IMR-90 (cell line): ENCODE data around the gene NKPD1. TPM values are rescaled to one million over a fixed set of nuclear protein-coding genes. Genes with fewer than 3 reads are reported as not detected.

ENCODE experiments used
- ATAC-seq: fragments of 200-7000 bp; cut with Tn5 transposase; 2 replicates; pipeline ENCODE4 v1.9.1; 2020; ENCODE audit warnings: low read depth, mild to moderate bottlenecking, moderate library complexity
- BruUV-seq: library from RNA; stranded (reverse); fragments of 400-500 nt; replicated peaks from 2 replicates; lab custom pipeline; 2021; lab: Mats Ljungman, UMichigan
- CTCF ChIA-PET: fragments of 300-600 bp; formaldehyde crosslinking; extraction: SDS; loops from one replicate; lab custom pipeline; 2021; ENCODE audit warnings: antibody characterized with exemption; lab: Yijun Ruan, JAX
- POLR2A ChIA-PET: fragments of 300-600 bp; sonication (Branson Sonifier 250); formaldehyde crosslinking; loops from one replicate; lab custom pipeline; 2022; ENCODE audit warnings: antibody characterized with exemption; ENCODE audit not compliant: unreplicated experiment; lab: Charles Lee
- DNase-seq: peaks from one replicate; pipeline ENCODE4 v3.0.0; 2013
- H2AFZ ChIP-seq: replicated peaks from 2 replicates; pipeline ENCODE3; 2013; ENCODE audit warnings: low read length, mild to moderate bottlenecking; ENCODE audit not compliant: poor library complexity
- H2AK5ac ChIP-seq: 2 replicates; pipeline ENCODE4 v1.6.1; 2013; ENCODE audit warnings: low read depth, low read length, inconsistent platforms
- H2AK9ac ChIP-seq: replicated peaks from 2 replicates; pipeline ENCODE3; 2013; ENCODE audit warnings: mild to moderate bottlenecking, low read depth, low read length, moderate library complexity; ENCODE audit not compliant: poor library complexity
- H2BK120ac ChIP-seq: 2 replicates; pipeline ENCODE4 v1.6.1; 2013; ENCODE audit warnings: low read depth, low read length, inconsistent platforms
- H2BK15ac ChIP-seq: 3 replicates; pipeline ENCODE4 v1.6.1; 2013; ENCODE audit warnings: low read depth, low read length, inconsistent platforms
- H2BK20ac ChIP-seq: 2 replicates; pipeline ENCODE4 v1.6.1; 2013; ENCODE audit warnings: low read depth, mild to moderate bottlenecking, inconsistent platforms, low read length, moderate library complexity
- H2BK5ac ChIP-seq: 2 replicates; pipeline ENCODE4 v1.6.1; 2013; ENCODE audit warnings: mild to moderate bottlenecking, low read depth, low read length, inconsistent platforms; ENCODE audit not compliant: poor library complexity, severe bottlenecking
- H3K14ac ChIP-seq: replicated peaks from 2 replicates; pipeline ENCODE4 v1.6.1; 2013; ENCODE audit warnings: low read depth, low read length, inconsistent platforms
- H3K18ac ChIP-seq: 2 replicates; pipeline ENCODE4 v1.6.1; 2013; ENCODE audit warnings: low read depth, low read length, control low read depth
- H3K23ac ChIP-seq: 2 replicates; pipeline ENCODE4 v1.6.1; 2013; ENCODE audit warnings: low read depth, low read length, inconsistent platforms
- H3K27ac ChIP-seq: 2 replicates; pipeline ENCODE4 v1.5.1; 2013; ENCODE audit warnings: mild to moderate bottlenecking, control low read depth, low read length; ENCODE audit not compliant: insufficient read depth
- H3K27me3 ChIP-seq: 2 replicates; pipeline ENCODE4 v1.6.1; 2013; ENCODE audit warnings: low read length; ENCODE audit not compliant: control insufficient read depth, insufficient read depth
- H3K36me3 ChIP-seq: 2 replicates; pipeline ENCODE4 v1.6.1; 2013; ENCODE audit warnings: low read length, mixed read lengths; ENCODE audit not compliant: control insufficient read depth, insufficient read depth
- H3K4ac ChIP-seq: 2 replicates; pipeline ENCODE4 v1.6.1; 2013; ENCODE audit warnings: low read depth, low read length, inconsistent platforms
- H3K4me1 ChIP-seq: 2 replicates; pipeline ENCODE4 v1.6.1; 2013; ENCODE audit warnings: low read length, mixed read lengths; ENCODE audit not compliant: control insufficient read depth, insufficient read depth
- H3K4me2 ChIP-seq: 2 replicates; pipeline ENCODE4 v1.6.1; 2013; ENCODE audit warnings: low read depth, mild to moderate bottlenecking, control low read depth, low read length, moderate library complexity
- H3K4me3 ChIP-seq: 2 replicates; pipeline ENCODE4 v1.5.1; 2013; ENCODE audit warnings: low read depth, mild to moderate bottlenecking, control low read depth, low read length, moderate library complexity; ENCODE audit not compliant: insufficient read depth
- H3K56ac ChIP-seq: 2 replicates; pipeline ENCODE4 v1.6.1; 2013; ENCODE audit warnings: low read length, inconsistent platforms; ENCODE audit not compliant: insufficient read depth; ENCODE audit errors: extremely low read depth
- H3K79me1 ChIP-seq, 2 experiments: 2 replicates each; pipeline ENCODE4 v1.6.1; 2013; ENCODE audit warnings: low read length in 2 of 2, inconsistent platforms in 1 of 2, low read depth in 1 of 2
- H3K9ac ChIP-seq: 2 replicates; pipeline ENCODE4 v1.6.1; 2013; ENCODE audit warnings: low read depth, low read length, control low read depth
- H3K9me1 ChIP-seq: 2 replicates; pipeline ENCODE4 v1.6.1; 2013; ENCODE audit warnings: low read length, inconsistent platforms; ENCODE audit not compliant: insufficient read depth
- H3K9me3 ChIP-seq: 2 replicates; pipeline ENCODE4 v1.6.1; 2013; ENCODE audit warnings: low read length; ENCODE audit not compliant: control insufficient read depth, insufficient read depth
- H4K20me1 ChIP-seq: 2 replicates; pipeline ENCODE4 v1.6.1; 2013; ENCODE audit warnings: low read length, inconsistent platforms; ENCODE audit not compliant: insufficient read depth
- H4K5ac ChIP-seq: 2 replicates; pipeline ENCODE4 v1.6.1; 2013; ENCODE audit warnings: mild to moderate bottlenecking, low read depth, low read length, control low read depth
- H4K8ac ChIP-seq, 2 experiments: 2 replicates each; pipeline ENCODE4 v1.6.1; 2013; ENCODE audit warnings: low read depth in 2 of 2, low read length in 2 of 2, control low read depth in 1 of 2, inconsistent platforms in 1 of 2
- H4K91ac ChIP-seq: 2 replicates; pipeline ENCODE4 v1.6.1; 2013; ENCODE audit warnings: low read depth, low read length, inconsistent platforms; ENCODE audit not compliant: insufficient read depth
- CHD1 ChIP-seq: IDR thresholded peaks from 2 replicates; pipeline ENCODE4 v1.6.1; 2012; ENCODE audit warnings: low read depth, low read length, improper control_type of control experiment
- FOS ChIP-seq: fragments of 150-350 bp; IDR thresholded peaks from 2 replicates; pipeline ENCODE4 v1.6.1; 2016; ENCODE audit warnings: low read depth, low read length
- MAZ ChIP-seq: IDR thresholded peaks from 2 replicates; pipeline ENCODE4 v1.6.1; 2012; ENCODE audit warnings: low read depth, mild to moderate bottlenecking, low read length, improper control_type of control experiment, moderate library complexity, borderline replicate concordance
- RFX5 ChIP-seq: IDR thresholded peaks from 2 replicates; pipeline ENCODE4 v1.8.0; 2012; ENCODE audit warnings: low read depth, mild to moderate bottlenecking, low read length, moderate library complexity
- WGBS, 2 experiments: methylation state at CpG; one replicate each; pipeline versions ENCODE4 v1.1.5 to v1.1.7; 2013; ENCODE audit warnings: missing lambda C conversion rate in 2 of 2; ENCODE audit not compliant: insufficient read length in 1 of 2; ENCODE audit errors: extremely low coverage in 2 of 2; 5-methylcytosine and 5-hydroxymethylcytosine counted together
- dilution Hi-C: fragments of 300-500 bp; cut with HindIII; formaldehyde crosslinking; loops from one replicate; pipeline ENCODE4 v1.14.3; 2018; ENCODE audit warnings: low sequenced_read_pairs; ENCODE audit not compliant: unreplicated experiment
- in situ Hi-C: fragments of 300-500 bp; cut with MboI; formaldehyde crosslinking; loops from 3 replicates; pipeline ENCODE4 v1.14.3; 2019; ENCODE audit warnings: low sequenced_read_pairs, inconsistent platforms, mixed read lengths
- intact Hi-C: fragments of 100-400 bp; cut with micrococcal nuclease; formaldehyde crosslinking; loops from 2 replicates; pipeline ENCODE4 v1.10.0; 2022
- polyA plus RNA-seq, 3 experiments: library from polyadenylated mRNA; depleted of rRNA; stranded (reverse); fragments of >200 nt; gene quantifications; 2 replicates each; pipeline ENCODE4 v1.2.3, GENCODE V29; 2012; ENCODE audit warnings: low replicate concordance in 1 of 3
- total RNA-seq: library from RNA; depleted of rRNA; stranded (reverse); fragments of >200 nt; gene quantifications from 2 replicates; pipeline ENCODE4 v1.2.3, GENCODE V29; 2012
- TF ChIP-seq, protein P1 (sequence below): fragments of 150-350 bp; IDR thresholded peaks from 2 replicates; pipeline ENCODE4 v1.6.1; 2017; ENCODE audit warnings: mild to moderate bottlenecking, antibody characterized with exemption, low read length, low read depth

NKPD1 gene
- total and polyA plus RNA-seq, 2 of the 4 experiments (the other 2 are of a cell fraction): under 0.01 to 0.09 TPM

DNA sequence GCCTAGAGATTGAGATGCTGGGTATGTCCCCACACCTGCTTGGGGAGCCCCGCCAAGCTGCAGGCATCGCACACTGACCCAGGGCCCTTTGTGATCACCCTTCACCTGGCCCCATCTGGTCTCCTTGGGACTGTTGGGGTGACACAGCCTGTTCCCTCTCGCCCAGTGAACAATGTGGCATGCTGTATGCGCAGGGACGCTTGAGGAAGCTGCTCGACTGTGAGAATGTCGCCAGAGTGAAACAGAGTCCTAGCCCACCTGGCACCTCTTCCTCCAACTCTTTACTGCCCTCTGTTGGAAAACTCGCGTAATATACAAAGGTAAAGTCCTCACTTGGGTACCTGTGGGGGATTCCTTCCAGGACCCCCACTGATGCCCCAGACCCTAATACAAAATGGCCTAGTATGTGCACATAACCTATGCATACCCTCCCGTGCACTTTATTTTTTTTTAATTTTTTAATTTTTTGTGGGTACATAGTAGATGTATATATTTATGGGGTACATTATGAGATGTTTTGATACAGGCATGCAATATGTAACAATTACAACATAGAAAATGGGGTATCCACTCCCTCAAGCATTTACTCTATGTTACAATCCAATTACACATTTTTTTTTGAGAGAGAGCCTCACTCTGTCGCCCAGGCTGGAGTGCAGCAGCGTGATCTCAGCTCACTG lies 26.8 kb upstream of the NKPD1 start (continued):
- TF ChIP-seq CHD1: no peak

DNA sequence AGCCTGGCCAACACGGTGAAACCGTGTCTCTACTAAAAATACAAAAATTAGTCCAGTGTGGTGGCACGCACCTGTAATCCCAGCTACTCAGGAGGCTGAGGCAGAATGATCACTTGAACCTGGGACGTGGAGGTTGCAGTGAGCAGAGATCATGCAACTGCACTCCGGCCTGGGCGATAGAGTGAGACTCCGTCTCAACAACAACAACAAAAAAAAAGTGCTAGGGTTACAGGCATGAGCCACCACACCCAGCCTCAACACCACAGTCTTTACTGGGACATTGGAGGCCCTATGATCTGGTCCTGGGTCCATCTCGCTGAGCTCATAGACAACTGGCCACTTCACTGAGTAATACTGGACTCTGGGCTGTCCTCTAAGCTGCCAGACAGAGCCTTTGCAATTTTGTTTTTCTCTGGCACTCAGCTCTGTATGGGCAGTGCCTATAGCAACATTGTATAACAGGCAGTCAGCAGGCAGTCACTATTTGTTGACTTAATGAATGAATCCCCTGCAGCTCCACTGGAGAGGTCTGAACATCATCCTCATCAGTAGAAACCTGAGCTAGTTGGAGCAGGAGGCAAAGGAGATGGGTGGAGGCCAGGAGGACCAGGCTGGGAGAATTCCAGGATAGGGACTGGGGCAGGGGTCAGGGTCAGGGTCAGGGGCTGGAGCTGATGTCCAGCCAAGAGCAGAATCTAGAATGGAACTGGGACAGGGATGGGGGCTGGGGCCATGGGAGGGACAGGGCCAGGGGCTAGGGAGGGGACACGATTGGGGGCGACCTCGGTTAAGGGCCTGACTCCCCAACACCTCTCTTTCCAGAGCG lies 25.9 kb upstream of the NKPD1 start:
- no peak overlapping the region for H2AK5ac ChIP-seq
- H2BK5ac ChIP-seq: no peak overlapping the region
- H3K4ac ChIP-seq: no peak overlapping the region
- H3K9ac ChIP-seq: no peak overlapping the region
- H3K23ac ChIP-seq: no peak overlapping the region
- no peak overlapping the region for H3K4me3 ChIP-seq
- H3K27me3 ChIP-seq: no peaks in the 10 kb centered on the region
- H2AFZ ChIP-seq: no peak overlapping the region
- dilution Hi-C loops (no loop called here), intact Hi-C loops (no loop called here), in situ Hi-C loops (no loop called here)
- no peak overlapping the region for H2AK9ac ChIP-seq
- H3K4me2 ChIP-seq: no peak overlapping the region
- no peak overlapping the region for H4K91ac ChIP-seq
- peak; percentile 62 for DNase-seq
- CTCF ChIA-PET: interaction anchor here (0.8 to 1.2 kb wide), 2 partner anchors 13 to 45 kb away, joined by 3 to 4 read pairs; no protein-coding TSS in a partner anchor
- H3K27ac ChIP-seq: no peak overlapping the region
- no peak overlapping the region for H2BK20ac ChIP-seq
- WGBS, 2 experiments: 91% methylated on average over 7 of the region's 12 CpGs; no CpG with 5 or more reads in 1 of the 2 experiments
- H3K4me1 ChIP-seq: no peaks in the 10 kb centered on the region
- H4K8ac ChIP-seq: no peak overlapping the region
- H3K14ac ChIP-seq: no peak overlapping the region
- peaks cover 4% of the 10 kb centered on the region; the same call in 1 of the 2 replicates for H4K20me1 ChIP-seq
- H3K9me1 ChIP-seq: no peaks in the 10 kb centered on the region
- no peak overlapping the region for H4K5ac ChIP-seq
- H3K9me3 ChIP-seq: no peaks in the 10 kb centered on the region; the same call in 1 of the 2 replicates
- no peaks in the 10 kb centered on the region for H3K36me3 ChIP-seq
- no TSS peak for BruUV-seq
- H2BK15ac ChIP-seq: no peak overlapping the region
- peak; percentile 72 for ATAC-seq
- no peak for TF ChIP-seq CHD1
- TF ChIP-seq MAZ: no peak
- no peak for TF ChIP-seq FOS
- no peak for TF ChIP-seq RFX5
- TF ChIP-seq, protein P1, sequence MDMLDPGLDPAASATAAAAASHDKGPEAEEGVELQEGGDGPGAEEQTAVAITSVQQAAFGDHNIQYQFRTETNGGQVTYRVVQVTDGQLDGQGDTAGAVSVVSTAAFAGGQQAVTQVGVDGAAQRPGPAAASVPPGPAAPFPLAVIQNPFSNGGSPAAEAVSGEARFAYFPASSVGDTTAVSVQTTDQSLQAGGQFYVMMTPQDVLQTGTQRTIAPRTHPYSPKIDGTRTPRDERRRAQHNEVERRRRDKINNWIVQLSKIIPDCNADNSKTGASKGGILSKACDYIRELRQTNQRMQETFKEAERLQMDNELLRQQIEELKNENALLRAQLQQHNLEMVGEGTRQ: no peak
- POLR2A ChIA-PET: interaction anchor here (0.6 kb wide), 1 partner anchor 16 kb away, joined by 15 read pairs; no protein-coding TSS in a partner anchor
- H2BK120ac ChIP-seq: no peak overlapping the region
- H3K79me1 ChIP-seq: peaks cover 0 to 10% of the 10 kb centered on the region in 2 experiments; a peak in 2 of 4 replicates
- no peak overlapping the region for H3K56ac ChIP-seq
- no peak overlapping the region for H3K18ac ChIP-seq
